H1 (cell line): ENCODE results near the gene ARF6. TPM values are rescaled to one million over a fixed set of nuclear protein-coding genes. Genes with fewer than 3 reads are reported as not detected.
"Not testable (repeated sequence)": the region's sequence is repeated elsewhere in the genome, so short reads cannot be mapped to it uniquely, and the experiment has no call there.

Experiments
- CTCF ChIA-PET: fragments of 300-600 bp; sonication (Branson Sonifier 250); formaldehyde crosslinking; loops from one replicate; lab custom pipeline; 2021; ENCODE audit not compliant: partially characterized antibody; lab: Charles Lee
- POLR2A ChIA-PET: fragments of 300-600 bp; sonication (Branson Sonifier 250); formaldehyde crosslinking; loops from one replicate; lab custom pipeline; 2021; ENCODE audit warnings: inconsistent platforms; ENCODE audit not compliant: partially characterized antibody; lab: Charles Lee
- DNase-seq, 2 experiments: peaks; one replicate each; pipeline versions ENCODE4 v3.0.0 to v3.0.0-alpha.2; 2010 to 2022; ENCODE audit warnings: low spot score in 2 of 2, low read depth in 1 of 2, mixed read lengths in 1 of 2
- FAIRE-seq: peaks from 2 replicates; lab custom pipeline; 2011; peaks lifted over from hg19 to GRCh38; lab: Jason Lieb, UNC
- H2AFZ ChIP-seq: 2 replicates; pipeline ENCODE4 v1.8.1; 2012; ENCODE audit warnings: low read length, inconsistent platforms
- H2AK5ac ChIP-seq: 2 replicates; pipeline ENCODE4 v1.6.1; 2013; ENCODE audit warnings: low read depth, low read length
- H2BK120ac ChIP-seq: replicated peaks from 2 replicates; pipeline ENCODE3; 2013; ENCODE audit warnings: low read depth, low read length, inconsistent platforms
- H2BK12ac ChIP-seq: 2 replicates; pipeline ENCODE4 v1.6.1; 2013; ENCODE audit warnings: low read depth, low read length
- H2BK15ac ChIP-seq: 2 replicates; pipeline ENCODE4 v1.6.1; 2013; ENCODE audit warnings: low read length
- H2BK20ac ChIP-seq: 2 replicates; pipeline ENCODE4 v1.6.1; 2013; ENCODE audit warnings: low read length
- H2BK5ac ChIP-seq: 2 replicates; pipeline ENCODE4 v1.6.1; 2013; ENCODE audit warnings: low read depth, low read length
- H3K14ac ChIP-seq: 2 replicates; pipeline ENCODE4 v1.6.1; 2013; ENCODE audit warnings: inconsistent platforms; ENCODE audit not compliant: insufficient read length
- H3K18ac ChIP-seq: 2 replicates; pipeline ENCODE4 v1.6.1; 2013; ENCODE audit warnings: low read length; ENCODE audit errors: extremely low read depth
- H3K23ac ChIP-seq: 2 replicates; pipeline ENCODE4 v1.6.1; 2013; ENCODE audit warnings: inconsistent platforms; ENCODE audit not compliant: insufficient read length
- H3K23me2 ChIP-seq: 2 replicates; pipeline ENCODE4 v1.6.1; 2013; ENCODE audit warnings: low read depth, low read length
- H3K27ac ChIP-seq: 2 replicates; pipeline ENCODE4 v1.6.1; 2011; ENCODE audit warnings: low read depth, low read length, inconsistent platforms
- H3K27me3 ChIP-seq, 4 experiments: replicated peaks in 1 of 4; 1 replicate in 1 of 4; 2 replicates in 3 of 4; pipeline versions ENCODE4 v1.6.1 to v1.8.1; 2011 to 2013; ENCODE audit warnings: low read length in 3 of 4, mild to moderate bottlenecking in 3 of 4, inconsistent platforms in 2 of 4, mixed read lengths in 2 of 4, moderate library complexity in 1 of 4; ENCODE audit not compliant: control insufficient read depth in 3 of 4, insufficient read depth in 3 of 4; ENCODE audit errors: extremely low read depth in 1 of 4
- H3K36me3 ChIP-seq, 4 experiments: 2 replicates each; pipeline versions ENCODE4 v1.6.1 to v1.8.1; 2011 to 2013; ENCODE audit warnings: mild to moderate bottlenecking in 4 of 4, low read length in 3 of 4, moderate library complexity in 2 of 4, control low read depth in 1 of 4, inconsistent platforms in 1 of 4; ENCODE audit not compliant: insufficient read depth in 4 of 4, control insufficient read depth in 2 of 4
- H3K4ac ChIP-seq: replicated peaks from 2 replicates; pipeline ENCODE3; 2013; ENCODE audit warnings: low read length, low read depth, mixed read lengths, inconsistent platforms; ENCODE audit not compliant: insufficient read length
- H3K4me1 ChIP-seq, 4 experiments: replicated peaks in 1 of 4; 1 replicate in 1 of 4; 2 replicates in 3 of 4; pipeline versions ENCODE4 v1.6.1 to v1.8.1; 2011 to 2013; ENCODE audit warnings: low read length in 3 of 4, inconsistent platforms in 2 of 4, mixed read lengths in 1 of 4; ENCODE audit not compliant: insufficient read depth in 4 of 4, control insufficient read depth in 3 of 4
- H3K4me2 ChIP-seq, 2 experiments: 2 replicates each; pipeline versions ENCODE4 v1.6.1 to v1.8.1; 2011 to 2013; ENCODE audit warnings: low read depth in 2 of 2, low read length in 2 of 2, control low read depth in 1 of 2, inconsistent platforms in 1 of 2, mild to moderate bottlenecking in 1 of 2; ENCODE audit not compliant: insufficient read depth in 1 of 2
- H3K4me3 ChIP-seq, 4 experiments: fragments of 200-600, 300-600 bp in 1 of 4; sonication (generic), shearing (Covaris generic), sonication (Bioruptor Twin) in 1 of 4; 2 replicates each; pipeline versions ENCODE4 v1.5.1 to v1.8.1; 2011 to 2016; ENCODE audit warnings: low read length in 4 of 4, low read depth in 3 of 4, control low read depth in 2 of 4, inconsistent platforms in 2 of 4, mild to moderate bottlenecking in 2 of 4, mixed read lengths in 1 of 4, moderate library complexity in 1 of 4; ENCODE audit not compliant: insufficient read depth in 2 of 4; ENCODE audit errors: extremely low read depth in 1 of 4
- H3K56ac ChIP-seq: replicated peaks from 2 replicates; pipeline ENCODE3; 2013; ENCODE audit warnings: low read depth, mild to moderate bottlenecking, mixed read lengths, low read length, inconsistent platforms; ENCODE audit not compliant: insufficient read length
- H3K79me1 ChIP-seq: 2 replicates; pipeline ENCODE4 v1.6.1; 2013; ENCODE audit warnings: low read depth, low read length, control low read depth
- H3K79me2 ChIP-seq, 2 experiments: 2 replicates each; pipeline versions ENCODE4 v1.6.1 to v1.8.1; 2012 to 2013; ENCODE audit warnings: low read length in 2 of 2, mild to moderate bottlenecking in 2 of 2, inconsistent platforms in 1 of 2; ENCODE audit not compliant: insufficient read depth in 2 of 2, control insufficient read depth in 1 of 2
- H3K9ac ChIP-seq, 4 experiments: replicated peaks in 1 of 4; 1 replicate in 1 of 4; 2 replicates in 3 of 4; pipeline versions ENCODE4 v1.6.1 to v1.8.1; 2011 to 2013; ENCODE audit warnings: low read depth in 3 of 4, low read length in 3 of 4, control low read depth in 2 of 4, mild to moderate bottlenecking in 2 of 4, moderate library complexity in 2 of 4, inconsistent platforms in 1 of 4; ENCODE audit errors: extremely low read depth in 1 of 4
- H3K9me3 ChIP-seq, 2 experiments: 2 replicates each; pipeline versions ENCODE4 v1.6.1 to v1.8.1; 2012 to 2013; ENCODE audit warnings: mild to moderate bottlenecking in 2 of 2, moderate library complexity in 2 of 2, control low read depth in 1 of 2, inconsistent platforms in 1 of 2, low read depth in 1 of 2, low read length in 1 of 2, mixed read lengths in 1 of 2; ENCODE audit not compliant: insufficient read depth in 2 of 2
- H4K20me1 ChIP-seq, 2 experiments: replicated peaks in 1 of 2; 2 replicates each; pipeline versions ENCODE3 to v1.8.1; 2011 to 2013; ENCODE audit warnings: inconsistent platforms in 2 of 2, low read length in 2 of 2, mild to moderate bottlenecking in 1 of 2; ENCODE audit not compliant: insufficient read depth in 2 of 2, control insufficient read depth in 1 of 2
- H4K5ac ChIP-seq: 2 replicates; pipeline ENCODE4 v1.6.1; 2013; ENCODE audit warnings: low read length, low read depth, mixed read lengths, inconsistent platforms; ENCODE audit not compliant: insufficient read length
- H4K8ac ChIP-seq: 2 replicates; pipeline ENCODE4 v1.8.0; 2013; ENCODE audit warnings: mild to moderate bottlenecking, moderate library complexity, low read length, inconsistent platforms; ENCODE audit not compliant: insufficient read depth; ENCODE audit errors: extremely low read depth
- H4K91ac ChIP-seq: replicated peaks from 2 replicates; pipeline ENCODE3; 2013; ENCODE audit warnings: low read length, mixed read lengths, inconsistent platforms; ENCODE audit not compliant: insufficient read length
- WGBS, 2 experiments: shearing (Covaris generic) in 1 of 2; methylation state at CpG; one replicate each; pipeline versions ENCODE4 v1.1.6 to v1.1.7; 2013 to 2015; ENCODE audit warnings: low lambda C conversion rate in 2 of 2, mixed read lengths in 2 of 2, inconsistent platforms in 1 of 2, low coverage in 1 of 2, missing lambda C conversion rate in 1 of 2; ENCODE audit not compliant: insufficient replicate concordance in 2 of 2, insufficient coverage in 1 of 2, insufficient read length in 1 of 2; ENCODE audit errors: extremely low coverage in 1 of 2, missing lambda C conversion rate in 1 of 2; 5-methylcytosine and 5-hydroxymethylcytosine counted together
- polyA plus RNA-seq, 7 experiments: library from polyadenylated mRNA; depleted of rRNA in 3 of 7; stranded (reverse) in 5 of 7; unstranded in 2 of 7; fragments of >200 nt in 5 of 7; fragments of 200-250 nt in 2 of 7; gene quantifications; 1 replicate in 5 of 7; 2 replicates in 1 of 7; 4 replicates in 1 of 7; pipeline versions ENCODE4 v1.2.1 to v1.2.3, GENCODE V29; 2011 to 2013; ENCODE audit warnings: missing spikeins in 2 of 7, mixed read lengths in 2 of 7
- total RNA-seq: library from RNA; stranded (reverse); fragmentation: NEBNext Ultra II Directional; extraction: Animal tissue kit (Norgen Biotek cat#: 25700); gene quantifications from 2 replicates; pipeline ENCODE4 v1.2.1, GENCODE V29; 2021

ARF6 gene
- total and polyA plus RNA-seq, 2 of the 8 experiments (the other 6 are each of a cell fraction or from before 2014, with no cell fraction given) = 17.2 to 56.7 TPM

GRCh38 chr14:49873548-49873947 lies 19.3 kb upstream of the ARF6 start:
- H3K36me3 ChIP-seq, H3K9me3 ChIP-seq, H4K5ac ChIP-seq, H3K56ac ChIP-seq, H2BK12ac ChIP-seq, H3K14ac ChIP-seq, FAIRE-seq, H2BK20ac ChIP-seq, H4K20me1 ChIP-seq, H3K23me2 ChIP-seq, H2BK15ac ChIP-seq, H3K23ac ChIP-seq, H3K27me3 ChIP-seq, DNase-seq, H2BK120ac ChIP-seq, H3K4me2 ChIP-seq, H2AFZ ChIP-seq, H2AK5ac ChIP-seq, H3K18ac ChIP-seq, H3K79me1 ChIP-seq, H4K91ac ChIP-seq, H3K4me3 ChIP-seq, H3K27ac ChIP-seq, H3K9ac ChIP-seq, H3K4me1 ChIP-seq, H4K8ac ChIP-seq, POLR2A ChIA-PET, H2BK5ac ChIP-seq, H3K4ac ChIP-seq, H3K79me2 ChIP-seq: not testable (repeated sequence)
- CTCF ChIA-PET = interaction anchor here (0.6 to 1.3 kb wide), 2 partner anchors 11 to 121 kb away, joined by 3 to 4 read pairs; no protein-coding TSS in a partner anchor
- 87% methylated on average over 6 of the region's 6 CpGs; no CpG with 5 or more reads in 1 of the 2 experiments for WGBS, 2 experiments
